ENCODE results near the gene ZNF544.

DNA sequence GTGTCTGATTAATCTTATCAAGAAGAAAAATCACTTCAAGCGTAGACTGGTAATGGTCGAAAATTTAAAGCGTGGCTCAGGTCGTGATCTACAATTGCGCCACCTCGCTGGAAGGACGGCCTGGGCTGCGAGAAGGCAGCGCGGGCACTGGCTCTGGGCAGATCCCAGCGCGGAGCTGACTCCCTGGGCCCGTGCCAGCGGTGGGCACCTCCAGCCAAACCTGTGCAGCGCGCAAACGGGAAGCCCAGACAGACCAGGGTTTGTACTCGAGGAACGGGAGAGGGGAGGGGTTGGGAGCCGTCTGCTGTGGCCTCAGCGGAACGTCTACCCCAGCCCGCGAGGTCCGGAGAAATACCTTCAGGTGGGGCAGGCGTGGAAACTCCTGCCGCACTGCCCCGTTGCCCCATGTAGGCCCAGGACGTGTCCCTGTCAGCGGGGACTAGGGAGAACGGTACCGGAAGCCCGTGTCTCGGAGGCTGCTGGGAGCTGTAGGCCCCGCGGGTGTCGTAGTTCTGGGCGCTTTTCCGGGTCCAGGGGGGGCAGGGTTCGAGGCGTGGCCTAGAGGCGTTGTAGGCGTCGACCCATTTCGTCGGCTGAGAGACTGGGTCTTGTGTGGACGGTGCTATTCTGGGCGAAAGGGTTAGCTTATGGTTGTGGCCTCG lies 24.8 kb upstream of the ZNF544 start:
- no peak for TF ChIP-seq MAZ (IDR thresholded peaks at IDR 0.05; ENCODE audit: borderline replicate concordance, low read depth, low read length)
- TF ChIP-seq, protein P1, sequence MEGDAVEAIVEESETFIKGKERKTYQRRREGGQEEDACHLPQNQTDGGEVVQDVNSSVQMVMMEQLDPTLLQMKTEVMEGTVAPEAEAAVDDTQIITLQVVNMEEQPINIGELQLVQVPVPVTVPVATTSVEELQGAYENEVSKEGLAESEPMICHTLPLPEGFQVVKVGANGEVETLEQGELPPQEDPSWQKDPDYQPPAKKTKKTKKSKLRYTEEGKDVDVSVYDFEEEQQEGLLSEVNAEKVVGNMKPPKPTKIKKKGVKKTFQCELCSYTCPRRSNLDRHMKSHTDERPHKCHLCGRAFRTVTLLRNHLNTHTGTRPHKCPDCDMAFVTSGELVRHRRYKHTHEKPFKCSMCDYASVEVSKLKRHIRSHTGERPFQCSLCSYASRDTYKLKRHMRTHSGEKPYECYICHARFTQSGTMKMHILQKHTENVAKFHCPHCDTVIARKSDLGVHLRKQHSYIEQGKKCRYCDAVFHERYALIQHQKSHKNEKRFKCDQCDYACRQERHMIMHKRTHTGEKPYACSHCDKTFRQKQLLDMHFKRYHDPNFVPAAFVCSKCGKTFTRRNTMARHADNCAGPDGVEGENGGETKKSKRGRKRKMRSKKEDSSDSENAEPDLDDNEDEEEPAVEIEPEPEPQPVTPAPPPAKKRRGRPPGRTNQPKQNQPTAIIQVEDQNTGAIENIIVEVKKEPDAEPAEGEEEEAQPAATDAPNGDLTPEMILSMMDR (IDR thresholded peaks at IDR 0.05), result no peak
- no peak for TF ChIP-seq ZNF302 (CRISPR knock-in tag; IDR thresholded peaks at IDR 0.05)
- TF ChIP-seq KDM5A (IDR thresholded peaks at IDR 0.05), result no peak
- TF ChIP-seq ESRRA (IDR thresholded peaks at IDR 0.05; ENCODE audit: borderline replicate concordance, low read length), result no peak
- TF ChIP-seq, protein P2, sequence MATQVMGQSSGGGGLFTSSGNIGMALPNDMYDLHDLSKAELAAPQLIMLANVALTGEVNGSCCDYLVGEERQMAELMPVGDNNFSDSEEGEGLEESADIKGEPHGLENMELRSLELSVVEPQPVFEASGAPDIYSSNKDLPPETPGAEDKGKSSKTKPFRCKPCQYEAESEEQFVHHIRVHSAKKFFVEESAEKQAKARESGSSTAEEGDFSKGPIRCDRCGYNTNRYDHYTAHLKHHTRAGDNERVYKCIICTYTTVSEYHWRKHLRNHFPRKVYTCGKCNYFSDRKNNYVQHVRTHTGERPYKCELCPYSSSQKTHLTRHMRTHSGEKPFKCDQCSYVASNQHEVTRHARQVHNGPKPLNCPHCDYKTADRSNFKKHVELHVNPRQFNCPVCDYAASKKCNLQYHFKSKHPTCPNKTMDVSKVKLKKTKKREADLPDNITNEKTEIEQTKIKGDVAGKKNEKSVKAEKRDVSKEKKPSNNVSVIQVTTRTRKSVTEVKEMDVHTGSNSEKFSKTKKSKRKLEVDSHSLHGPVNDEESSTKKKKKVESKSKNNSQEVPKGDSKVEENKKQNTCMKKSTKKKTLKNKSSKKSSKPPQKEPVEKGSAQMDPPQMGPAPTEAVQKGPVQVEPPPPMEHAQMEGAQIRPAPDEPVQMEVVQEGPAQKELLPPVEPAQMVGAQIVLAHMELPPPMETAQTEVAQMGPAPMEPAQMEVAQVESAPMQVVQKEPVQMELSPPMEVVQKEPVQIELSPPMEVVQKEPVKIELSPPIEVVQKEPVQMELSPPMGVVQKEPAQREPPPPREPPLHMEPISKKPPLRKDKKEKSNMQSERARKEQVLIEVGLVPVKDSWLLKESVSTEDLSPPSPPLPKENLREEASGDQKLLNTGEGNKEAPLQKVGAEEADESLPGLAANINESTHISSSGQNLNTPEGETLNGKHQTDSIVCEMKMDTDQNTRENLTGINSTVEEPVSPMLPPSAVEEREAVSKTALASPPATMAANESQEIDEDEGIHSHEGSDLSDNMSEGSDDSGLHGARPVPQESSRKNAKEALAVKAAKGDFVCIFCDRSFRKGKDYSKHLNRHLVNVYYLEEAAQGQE (IDR thresholded peaks at IDR 0.05), result no peak
- no peak for TF ChIP-seq CHD4 (IDR thresholded peaks at IDR 0.05; ENCODE audit: borderline replicate concordance)
- no peak for TF ChIP-seq JUNB (IDR thresholded peaks at IDR 0.05)
- no peak for TF ChIP-seq POLR2A (IDR thresholded peaks at IDR 0.05; ENCODE audit: low read length)
- no peak for TF ChIP-seq SMC3 (IDR thresholded peaks at IDR 0.05)
- TF ChIP-seq FOSL2 (IDR thresholded peaks at IDR 0.05), result no peak
- TF ChIP-seq FOSL2 (CRISPR knock-in tag; IDR thresholded peaks at IDR 0.05), result no peak
- TF ChIP-seq EP300 (IDR thresholded peaks at IDR 0.05), result no peak
- TF ChIP-seq RAD21 (conservative IDR thresholded peaks at IDR 0.05 in 1 of 2, IDR thresholded peaks at IDR 0.05 in 1 of 2), result no peak

All from A549 (cell line).